Measurements from ENCODE around the gene SAMD1.

SAMD1 gene

DNA sequence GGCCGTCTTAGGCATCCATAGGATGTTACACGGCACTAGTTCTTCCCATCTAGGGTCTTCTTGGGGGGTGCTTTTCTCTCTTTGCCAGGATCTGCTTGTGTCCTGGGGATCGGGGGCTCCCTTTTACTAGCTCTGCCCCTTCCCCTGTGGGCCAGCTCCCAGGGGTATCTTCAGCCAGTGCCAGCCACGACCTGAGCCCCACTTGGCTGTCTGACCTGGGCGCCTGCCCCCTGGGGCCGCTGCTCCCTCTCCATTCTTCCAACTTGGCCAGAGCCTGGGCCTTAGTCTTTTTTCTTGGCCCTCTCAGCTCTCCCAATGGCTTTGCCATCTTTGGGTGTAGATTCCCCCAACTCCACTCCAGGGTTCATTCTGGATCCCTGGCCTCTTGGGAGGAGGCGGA lies 23.9 kb upstream of the SAMD1 start:
- no peak overlapping the region for H3K4me3 ChIP-seq (replicated peaks in 1 of 2; ENCODE audit: low read depth in 2 of 2, low read length in 2 of 2)
- no peak for DNase-seq (ENCODE audit: low read depth in 2 of 2)
- TF ChIP-seq CTCF (IDR thresholded peaks at IDR 0.05; ENCODE audit: low read depth, low read length), result no peak

DNA sequence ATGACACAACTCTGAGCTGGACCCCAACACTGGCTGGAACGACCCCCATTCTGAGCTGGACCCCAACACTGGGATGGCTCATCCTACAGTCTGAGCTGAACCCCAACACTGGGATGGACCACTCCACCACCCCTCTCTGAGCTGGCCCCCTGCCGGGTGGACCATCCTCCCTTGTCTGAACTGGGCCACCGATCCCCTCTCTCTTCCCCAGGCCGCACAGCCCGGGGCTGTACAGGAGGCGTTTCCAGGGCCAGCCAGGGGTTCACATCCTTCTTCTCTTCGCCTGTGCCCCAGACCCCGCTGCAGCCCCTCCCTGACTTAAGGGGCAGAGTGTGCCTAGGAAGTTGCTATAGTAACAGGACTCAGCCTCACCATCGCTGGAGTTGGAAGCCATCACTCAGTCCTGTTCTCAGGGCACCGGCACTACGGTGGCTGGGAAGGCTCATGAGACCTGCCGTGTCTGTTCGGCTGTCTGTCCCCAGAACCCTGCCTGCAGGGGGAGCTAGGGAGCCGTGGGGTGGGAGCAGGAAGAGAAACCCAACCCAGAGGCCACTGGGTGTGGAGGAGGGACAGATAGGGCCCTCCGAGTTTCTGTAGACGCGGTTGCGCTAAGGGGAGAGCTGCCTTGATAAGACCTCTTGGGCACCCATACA lies 23.3 kb upstream of the SAMD1 start:
- no peak overlapping the region for H3K4me3 ChIP-seq (replicated peaks in 1 of 2; ENCODE audit: low read depth in 2 of 2, low read length in 2 of 2)
- no peak for DNase-seq (ENCODE audit: low read depth in 2 of 2)
- peak; percentile 25 for TF ChIP-seq CTCF (IDR thresholded peaks at IDR 0.05; ENCODE audit: low read depth, low read length)

DNA sequence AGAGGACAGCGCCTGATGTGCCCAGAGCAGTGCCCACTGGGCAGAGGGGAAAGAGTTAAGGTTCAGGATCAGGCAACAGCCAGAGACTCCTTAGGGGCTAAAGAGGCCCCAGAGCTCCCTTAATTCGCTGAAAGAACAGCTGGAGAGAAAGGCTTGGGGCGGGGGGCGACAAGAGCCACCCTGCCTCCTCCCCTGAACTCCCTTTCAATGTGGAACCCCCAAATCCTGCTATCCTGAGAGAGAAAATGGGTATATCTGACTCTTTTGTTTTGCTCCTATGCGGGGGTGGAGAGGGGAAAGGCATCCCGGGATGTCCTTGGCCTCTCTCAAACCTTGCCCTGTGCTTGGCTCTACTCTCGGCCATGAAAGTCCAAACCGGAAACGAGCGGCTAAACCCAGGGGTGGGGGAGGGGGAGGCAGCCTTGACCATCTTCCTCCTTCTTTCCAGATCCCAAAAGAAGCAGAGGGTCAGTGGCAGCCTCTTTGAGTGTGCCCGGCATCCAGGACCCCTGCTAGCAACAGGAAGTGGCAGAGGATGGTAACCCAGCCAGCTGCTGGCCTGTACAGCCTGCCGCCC lies 22.3 kb upstream of the SAMD1 start:
- peak in 1 of 2 donors; percentile 51 for DNase-seq (ENCODE audit: low read depth in 2 of 2)
- no peak for TF ChIP-seq CTCF (IDR thresholded peaks at IDR 0.05; ENCODE audit: low read depth, low read length)
- H3K4me3 ChIP-seq (replicated peaks in 1 of 2; ENCODE audit: low read depth in 2 of 2, low read length in 2 of 2), result peak overlapping the region; percentile 3 to 14

- H3K4me3 ChIP-seq (replicated peaks in 1 of 2; ENCODE audit: low read depth in 2 of 2, low read length in 2 of 2), result peak overlapping the region; percentile 21 to 26
- TF ChIP-seq CTCF (IDR thresholded peaks at IDR 0.05; ENCODE audit: low read depth, low read length), result no peak
- DNase-seq (ENCODE audit: low read depth in 2 of 2), result peak; percentile 54 to 57
Observed at GRCh38 chr19:14112051-14112808, 21.7 kb upstream of the SAMD1 start.

- H3K4me3 ChIP-seq (replicated peaks in 1 of 2; ENCODE audit: low read depth in 2 of 2, low read length in 2 of 2), result no peak overlapping the region
- DNase-seq (ENCODE audit: low read depth in 2 of 2), result no peak
- no peak for TF ChIP-seq CTCF (IDR thresholded peaks at IDR 0.05; ENCODE audit: low read depth, low read length)
Observed at GRCh38 chr19:14111486-14111885, 20.9 kb upstream of the SAMD1 start.

GRCh38 chr19:14110650-14111049 lies 20.1 kb upstream of the SAMD1 start:
- no peak for DNase-seq (ENCODE audit: low read depth in 2 of 2)
- no peak for TF ChIP-seq CTCF (IDR thresholded peaks at IDR 0.05; ENCODE audit: low read depth, low read length)
- H3K4me3 ChIP-seq (replicated peaks in 1 of 2; ENCODE audit: low read depth in 2 of 2, low read length in 2 of 2), result no peak overlapping the region

Data from cardiac fibroblast (primary cell).